GM21515 (cell line): ENCODE results near the gene ZNF385C.

ENCODE experiments used
- ATAC-seq: cut with Tn5 transposase; IDR thresholded peaks from one replicate; pipeline ENCODE4 v1.9.1; 2021; ENCODE audit not compliant: unreplicated experiment

ZNF385C gene

GRCh38 chr17:42078396-42079043 lies 19.8 kb downstream of the ZNF385C start:
- ATAC-seq, result no peak

- ATAC-seq, result no peak
These were observed 20.5 kb downstream of the ZNF385C start for GRCh38 chr17:42077755-42078154.

GRCh38 chr17:42076797-42077559 lies 21.3 kb downstream of the ZNF385C start:
- ATAC-seq, result no peak

- ATAC-seq, result no peak
These were observed 22.5 kb downstream of the ZNF385C start for GRCh38 chr17:42075789-42076188.

GRCh38 chr17:42072323-42073187 lies 25.7 kb downstream of the ZNF385C start:
- no peak for ATAC-seq

GRCh38 chr17:42071810-42072209 lies 26.5 kb downstream of the ZNF385C start:
- ATAC-seq, result no peak

- ATAC-seq, result no peak
These were observed 29.3 kb downstream of the ZNF385C start for GRCh38 chr17:42068979-42069378.

- ATAC-seq, result no peak
These were observed 30.7 kb downstream of the ZNF385C start for GRCh38 chr17:42067371-42068091.

- no peak for ATAC-seq
These were observed 33.1 kb downstream of the ZNF385C start for GRCh38 chr17:42065201-42065600.

- no peak for ATAC-seq
These were observed 35.6 kb downstream of the ZNF385C start for GRCh38 chr17:42062681-42063080.

- no peak for ATAC-seq
These were observed 36.4 kb downstream of the ZNF385C start for GRCh38 chr17:42061646-42062487.

- ATAC-seq, result no peak
These were observed 38.0 kb downstream of the ZNF385C start for GRCh38 chr17:42060231-42060630.

- no peak for ATAC-seq
These were observed 38.5 kb downstream of the ZNF385C start for GRCh38 chr17:42059815-42060214.

- ATAC-seq, result no peak
These were observed 40.2 kb downstream of the ZNF385C start for GRCh38 chr17:42058063-42058462.

GRCh38 chr17:42056635-42057034 lies 41.6 kb downstream of the ZNF385C start:
- ATAC-seq, result no peak

GRCh38 chr17:42055496-42055895 lies 42.8 kb downstream of the ZNF385C start:
- ATAC-seq, result no peak

- no peak for ATAC-seq
These were observed 43.2 kb downstream of the ZNF385C start for GRCh38 chr17:42055027-42055426.

- no peak for ATAC-seq
These were observed 44.4 kb downstream of the ZNF385C start for GRCh38 chr17:42053731-42054500.

- no peak for ATAC-seq
These were observed 45.9 kb downstream of the ZNF385C start for GRCh38 chr17:42052346-42052877.
